Activated gamma-delta T cell (primary cell): ENCODE measurements around the gene FAM174B.
"Not testable (repeated sequence)": the region's sequence is repeated elsewhere in the genome, so short reads cannot be mapped to it uniquely, and the experiment has no call there.

ENCODE experiments used
- DNase-seq: peaks from one replicate; lab custom pipeline; 2025; lab: John Stamatoyannopoulos, UW

The FAM174B gene

DNA sequence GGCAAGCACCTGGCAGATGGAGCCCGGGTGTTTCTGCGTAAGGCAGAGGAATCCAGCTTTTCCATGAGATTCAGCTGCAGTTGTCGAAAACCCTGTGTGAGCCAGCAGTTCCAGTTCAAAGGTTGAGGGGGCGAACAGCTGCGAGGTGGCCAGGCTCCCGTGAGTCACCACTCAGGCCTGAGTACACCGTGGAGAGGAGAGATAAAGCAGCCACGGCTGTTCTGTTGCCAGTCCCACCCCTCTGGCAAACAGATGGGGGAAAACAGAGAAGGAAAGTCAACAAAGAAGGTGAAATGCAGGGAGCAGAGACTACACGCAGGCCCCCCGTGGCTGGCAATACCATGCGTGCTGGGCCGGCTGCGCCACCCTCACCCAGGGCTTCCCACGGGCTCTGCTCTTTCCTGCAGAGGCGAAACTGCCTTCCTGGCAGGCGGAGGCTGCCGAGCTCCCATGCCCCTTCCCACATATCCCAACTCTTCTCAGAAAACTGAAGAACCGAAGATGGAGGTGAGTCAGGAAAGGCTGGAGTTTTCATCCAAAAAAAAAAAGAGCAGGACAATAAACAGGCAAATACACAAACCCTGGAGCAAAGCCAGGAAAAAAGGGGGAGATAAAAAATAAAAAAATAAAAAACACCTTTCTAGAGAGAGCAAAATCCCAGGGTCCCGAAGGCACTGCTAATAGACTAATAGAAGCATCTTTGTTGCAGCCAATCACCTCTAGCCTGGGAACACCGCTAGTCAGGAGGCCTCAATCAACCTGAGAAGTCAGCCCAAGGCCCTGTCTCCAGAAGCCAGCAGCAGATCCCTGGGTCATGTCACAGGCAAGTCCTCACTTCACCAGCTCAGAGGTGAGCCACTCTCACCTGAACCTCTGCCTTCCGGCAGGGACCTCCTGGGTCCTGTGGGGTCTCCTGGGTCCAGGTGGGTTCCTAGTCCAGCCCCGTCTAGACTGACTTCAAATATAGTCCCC lies 37.7 kb downstream of the FAM174B start:
- no peak for DNase-seq

DNA sequence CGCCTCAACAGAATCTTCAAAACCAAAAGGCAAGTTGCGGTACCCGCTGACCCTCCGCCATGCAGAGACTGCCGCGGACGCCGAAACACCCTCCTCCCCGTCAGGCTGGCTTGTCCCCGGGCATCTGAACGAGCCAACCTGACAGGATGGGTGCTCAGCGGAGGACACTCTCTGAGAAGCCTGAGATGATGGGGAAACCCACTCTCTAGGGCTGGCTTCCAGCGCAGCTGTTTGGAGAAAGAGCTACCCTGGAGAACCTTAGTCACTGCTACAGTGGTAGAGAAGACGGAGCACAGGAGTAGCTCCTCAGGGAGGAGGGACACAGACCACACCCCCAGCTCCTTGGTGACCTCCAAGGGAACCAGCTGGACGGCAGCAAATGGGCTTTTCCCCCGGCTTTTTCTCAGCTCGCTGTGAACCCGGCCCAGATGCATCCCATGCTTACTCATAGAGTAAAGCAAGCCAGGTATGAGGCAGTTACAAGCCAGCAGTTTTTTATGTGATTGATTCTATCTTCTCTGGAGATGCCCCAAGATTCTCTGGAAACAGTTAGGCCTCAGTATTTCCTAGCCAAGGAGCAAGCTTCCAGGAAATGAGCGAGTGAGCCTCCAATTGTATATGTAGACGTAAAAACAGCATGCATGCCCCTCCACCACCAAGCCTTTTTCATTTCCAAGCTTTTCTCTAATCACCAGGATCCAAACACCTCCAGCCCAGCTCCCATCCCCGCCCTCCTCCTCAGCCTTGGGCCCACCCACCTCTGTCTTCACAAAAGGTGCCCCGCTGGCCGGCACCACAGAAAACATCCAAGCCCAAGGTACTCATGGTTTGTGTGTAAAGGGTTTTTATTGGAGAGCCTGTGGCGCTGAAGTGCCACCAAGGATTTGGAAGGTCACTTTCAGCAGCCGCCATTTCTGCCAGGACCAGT lies 38.7 kb downstream of the FAM174B start:
- no peak for DNase-seq

DNA sequence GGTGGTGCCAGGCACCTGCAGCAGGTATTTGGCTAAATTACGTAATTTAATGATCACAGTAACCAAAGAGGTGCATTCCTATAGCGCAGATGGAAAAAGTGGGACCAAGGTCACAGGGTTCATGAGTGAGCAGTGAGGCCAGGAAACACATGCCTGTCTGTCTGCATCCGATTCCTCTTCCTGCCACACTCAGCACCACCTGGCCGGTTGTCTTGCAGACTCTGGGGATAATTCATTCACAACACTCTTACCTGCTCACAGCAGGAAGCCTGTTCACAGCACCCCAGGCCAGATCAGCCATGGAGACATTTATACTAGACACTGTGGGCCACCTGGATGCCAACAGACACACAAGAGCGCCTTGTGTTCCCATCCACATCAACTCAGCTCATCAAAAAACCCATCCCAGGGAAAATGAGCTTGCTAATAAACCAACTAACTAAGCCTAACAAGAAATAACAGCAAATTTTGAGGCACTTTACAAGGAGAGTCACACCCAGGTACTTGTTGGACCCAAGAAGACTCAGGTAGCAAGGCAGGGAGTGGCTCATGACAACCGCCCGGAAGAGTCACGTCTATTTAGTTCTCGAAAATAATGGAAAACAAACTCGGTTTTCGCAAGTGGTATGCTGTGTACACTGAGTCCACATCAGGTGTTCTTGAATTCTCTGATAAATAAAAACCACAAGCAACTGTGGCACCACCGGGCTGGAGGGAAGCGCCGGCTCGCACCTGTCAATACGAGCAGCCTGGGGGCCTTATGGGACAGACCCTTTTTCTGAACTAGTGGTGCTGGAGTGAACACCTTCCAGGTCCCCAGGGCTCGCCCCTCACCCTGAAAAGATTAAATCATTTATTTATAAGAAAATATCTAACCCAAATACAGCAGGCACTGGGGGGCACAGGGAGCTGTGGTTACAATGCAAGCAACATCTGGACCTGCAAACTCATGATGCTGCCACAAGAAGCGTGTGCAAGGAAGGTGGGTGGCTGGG lies 40.5 kb downstream of the FAM174B start:
- DNase-seq = no peak

GRCh38 chr15:92614301-92614700 lies 41.3 kb downstream of the FAM174B start:
- DNase-seq = no peak

DNA sequence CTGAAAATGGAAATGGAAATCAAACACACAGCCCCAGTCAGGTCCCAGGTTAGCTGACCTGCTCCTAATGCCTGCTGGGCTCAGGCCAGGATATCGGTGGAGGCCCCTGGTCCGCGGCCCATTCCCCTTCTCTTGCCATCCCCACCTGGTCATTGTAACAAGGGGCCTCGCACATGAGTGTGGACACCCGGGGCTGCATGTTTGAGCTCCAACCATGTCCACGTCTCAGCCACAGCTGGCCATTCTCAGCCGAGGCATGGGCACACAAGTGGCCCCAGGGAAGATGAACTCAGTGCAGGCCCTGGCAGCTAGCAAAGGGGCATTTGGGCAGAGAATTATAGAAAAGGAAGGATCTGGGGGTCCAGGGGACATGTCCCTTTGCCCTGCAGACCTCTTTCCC lies 41.7 kb downstream of the FAM174B start:
- no peak for DNase-seq

GRCh38 chr15:92612891-92613290 lies 42.7 kb downstream of the FAM174B start:
- DNase-seq = no peak

DNA sequence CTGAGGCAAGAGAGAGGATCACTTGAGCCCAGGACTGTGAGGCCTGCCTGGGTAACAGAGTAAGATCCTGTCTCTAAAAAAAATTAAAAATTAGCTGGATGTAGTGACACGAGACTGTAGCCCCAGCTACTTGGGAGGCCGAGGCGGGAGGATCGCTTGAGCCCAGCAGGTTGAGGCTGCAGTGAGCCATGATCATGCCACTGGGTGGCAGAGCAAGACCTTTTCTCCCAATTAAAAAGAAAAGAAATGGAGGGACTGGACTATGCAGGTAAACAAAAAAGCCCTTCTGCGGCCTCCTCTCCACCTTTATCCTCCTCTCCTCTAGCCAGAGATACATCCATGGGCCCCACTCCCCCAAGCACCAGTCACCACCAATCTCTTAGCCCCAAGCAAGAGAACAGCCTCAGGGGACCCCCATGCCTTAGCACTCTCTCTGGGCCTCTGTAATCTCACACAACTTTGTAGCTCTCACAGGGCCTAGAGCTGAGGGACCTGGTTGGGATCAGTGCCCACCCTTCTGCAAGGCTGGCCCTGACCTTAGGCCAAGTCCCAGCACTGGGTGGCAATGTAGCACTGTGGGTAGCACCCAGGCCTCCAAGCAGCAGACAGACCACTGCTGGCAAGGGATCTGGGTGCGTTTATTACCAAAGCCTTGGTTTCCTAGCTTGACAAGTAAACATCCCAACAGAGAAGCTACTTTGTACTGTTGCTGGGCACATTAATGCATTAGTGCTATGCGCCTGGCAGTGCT lies 43.4 kb downstream of the FAM174B start:
- DNase-seq = no peak

DNA sequence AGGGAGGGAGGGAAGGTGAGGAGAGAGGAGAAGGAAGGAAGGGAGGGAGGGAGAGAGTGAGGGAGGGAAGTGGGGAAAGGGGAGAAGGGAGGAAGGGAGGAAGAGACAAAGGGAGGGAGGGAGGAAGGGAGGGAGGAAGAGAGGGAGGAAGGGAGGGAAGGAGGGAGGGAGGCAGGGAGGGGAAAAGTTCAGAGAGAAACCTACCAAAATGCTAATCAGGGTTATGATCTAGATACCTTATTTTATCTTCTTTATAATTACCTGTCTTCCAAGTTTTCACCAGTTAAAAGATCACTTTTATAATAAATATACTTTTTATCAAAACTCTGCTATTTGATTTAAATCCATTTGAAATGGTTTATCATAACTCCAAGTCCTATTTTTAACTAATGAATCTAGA lies 44.4 kb downstream of the FAM174B start:
- DNase-seq = no peak

- DNase-seq = no peak
Observed at GRCh38 chr15:92610101-92610520, 45.5 kb downstream of the FAM174B start.

GRCh38 chr15:92608866-92609700 lies 46.5 kb downstream of the FAM174B start:
- no peak for DNase-seq

GRCh38 chr15:92606836-92607150 lies 48.8 kb downstream of the FAM174B start:
- not testable (repeated sequence) for DNase-seq

DNA sequence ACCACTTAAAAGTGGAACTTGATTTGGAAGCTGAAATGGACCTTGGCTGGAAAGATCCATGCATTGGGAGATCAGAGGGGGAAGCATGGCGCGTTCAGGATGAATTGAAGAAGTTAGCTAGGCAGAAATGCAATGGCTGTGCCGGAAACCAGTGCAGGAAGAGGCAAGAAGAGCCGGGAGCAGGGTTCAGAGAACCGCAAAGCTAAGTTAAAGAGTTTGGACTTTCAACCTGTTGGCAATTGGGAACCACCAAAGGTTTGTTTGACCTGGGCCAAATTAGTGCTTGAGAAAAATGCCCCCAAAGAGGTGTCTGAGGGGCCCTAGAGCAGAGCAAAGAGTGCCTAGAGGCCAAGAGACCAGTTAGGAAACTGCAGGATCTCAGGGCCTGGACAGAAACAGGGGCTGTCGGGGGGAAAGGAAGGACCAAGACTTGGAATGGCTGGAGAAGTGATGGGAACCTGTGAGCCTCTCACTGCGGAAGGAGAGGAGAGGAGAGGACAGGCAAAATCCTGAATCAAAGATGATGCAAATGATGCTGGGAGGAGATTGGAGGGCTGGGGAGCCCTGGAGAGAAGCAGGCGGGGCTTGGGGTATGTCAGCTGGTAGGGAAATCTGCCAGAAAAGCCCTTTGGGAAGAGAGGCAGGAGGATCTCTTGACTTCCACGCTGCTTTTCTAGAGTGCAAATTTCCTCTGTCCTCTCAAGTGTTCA lies 49.3 kb downstream of the FAM174B start:
- no peak for DNase-seq

GRCh38 chr15:92605225-92605944 lies 50.2 kb downstream of the FAM174B start:
- no peak for DNase-seq

- DNase-seq = no peak
Observed at GRCh38 chr15:92603743-92604470, 51.7 kb downstream of the FAM174B start.

DNA sequence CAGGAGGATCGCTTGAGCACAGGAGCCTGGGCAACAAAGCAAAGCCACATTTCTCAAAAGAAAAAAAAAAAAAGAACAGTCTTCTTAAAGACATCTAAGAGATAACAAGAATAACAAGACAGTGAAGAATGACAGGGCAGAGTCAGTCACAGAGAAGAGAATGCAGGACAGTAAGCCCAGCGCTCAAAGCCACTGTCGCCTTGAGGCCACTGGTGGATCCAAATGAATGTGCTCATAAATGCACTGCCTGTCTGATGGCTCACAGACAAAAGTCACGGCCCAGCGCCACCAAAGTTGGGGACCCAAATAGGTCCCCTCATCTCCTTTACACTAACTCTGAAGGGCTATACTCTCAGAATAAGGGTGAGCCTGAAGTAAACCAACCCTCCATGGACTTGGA lies 52.3 kb downstream of the FAM174B start:
- no peak for DNase-seq

DNA sequence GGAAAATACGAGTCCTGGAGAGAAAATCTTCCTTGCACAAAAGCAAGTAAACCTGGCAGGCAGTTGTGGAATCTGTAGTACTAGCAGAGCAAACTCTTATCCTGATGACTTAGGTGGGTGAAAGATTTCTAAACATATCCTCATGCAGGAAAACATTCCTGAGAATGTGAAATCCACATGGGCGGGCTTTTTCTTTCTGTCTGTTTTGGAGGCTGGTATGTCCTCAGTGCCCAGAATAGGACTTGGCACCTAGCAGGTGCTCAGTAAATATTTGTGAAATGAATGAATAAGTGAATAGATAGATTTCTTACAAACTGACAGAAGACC lies 53.3 kb downstream of the FAM174B start:
- no peak for DNase-seq

- DNase-seq = no peak
Observed at GRCh38 chr15:92601592-92602266, 53.8 kb downstream of the FAM174B start.
